Measurements from ENCODE around the gene NAA80. TPM values are rescaled to one million over a fixed set of nuclear protein-coding genes. Genes with fewer than 3 reads are reported as not detected.

The NAA80 gene
- total RNA-seq, 1 donor from 2014 or later: 1.3 TPM

DNA sequence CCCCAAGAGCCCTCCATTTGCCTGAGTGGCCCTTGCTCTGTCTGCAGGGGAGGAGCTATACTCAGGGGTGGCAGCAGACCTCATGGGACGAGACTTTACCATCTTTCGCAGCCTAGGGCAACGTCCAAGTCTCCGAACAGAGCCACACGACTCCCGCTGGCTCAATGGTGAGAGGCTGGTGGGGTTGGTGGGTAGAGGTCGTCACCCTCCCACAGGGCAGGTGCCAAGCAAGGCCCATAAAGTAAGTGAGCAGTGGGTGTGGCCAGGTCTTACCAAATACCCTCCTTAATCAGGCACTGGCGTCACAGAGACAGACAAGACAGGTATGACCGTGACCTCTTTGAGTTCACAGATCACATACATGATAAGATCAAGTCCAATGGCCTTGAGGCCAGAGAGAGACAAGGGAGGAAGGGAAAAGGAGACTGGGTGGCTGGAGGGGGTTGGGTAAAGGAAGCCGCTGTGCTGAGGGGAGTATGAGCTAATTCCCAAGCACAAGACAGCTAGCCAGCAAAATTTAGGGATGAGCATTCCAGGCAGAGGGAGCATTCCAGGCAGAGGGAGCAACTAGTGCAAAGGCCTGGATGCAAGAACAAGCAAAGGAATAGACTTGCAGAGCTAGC lies 27.8 kb downstream of the NAA80 start:
- no peak overlapping the region for H3K4me3 ChIP-seq (ENCODE audit: low read depth, low read length)
- no peaks in the 10 kb centered on the region for H3K27me3 ChIP-seq (ENCODE audit: control insufficient read depth, insufficient read depth, low read length)
- H3K36me3 ChIP-seq (ENCODE audit: control insufficient read depth, insufficient read depth, low read length): no peaks in the 10 kb centered on the region
- DNase-seq (ENCODE audit: low read depth) (no peak), FAIRE-seq (no peak)
- TF ChIP-seq, protein P1, sequence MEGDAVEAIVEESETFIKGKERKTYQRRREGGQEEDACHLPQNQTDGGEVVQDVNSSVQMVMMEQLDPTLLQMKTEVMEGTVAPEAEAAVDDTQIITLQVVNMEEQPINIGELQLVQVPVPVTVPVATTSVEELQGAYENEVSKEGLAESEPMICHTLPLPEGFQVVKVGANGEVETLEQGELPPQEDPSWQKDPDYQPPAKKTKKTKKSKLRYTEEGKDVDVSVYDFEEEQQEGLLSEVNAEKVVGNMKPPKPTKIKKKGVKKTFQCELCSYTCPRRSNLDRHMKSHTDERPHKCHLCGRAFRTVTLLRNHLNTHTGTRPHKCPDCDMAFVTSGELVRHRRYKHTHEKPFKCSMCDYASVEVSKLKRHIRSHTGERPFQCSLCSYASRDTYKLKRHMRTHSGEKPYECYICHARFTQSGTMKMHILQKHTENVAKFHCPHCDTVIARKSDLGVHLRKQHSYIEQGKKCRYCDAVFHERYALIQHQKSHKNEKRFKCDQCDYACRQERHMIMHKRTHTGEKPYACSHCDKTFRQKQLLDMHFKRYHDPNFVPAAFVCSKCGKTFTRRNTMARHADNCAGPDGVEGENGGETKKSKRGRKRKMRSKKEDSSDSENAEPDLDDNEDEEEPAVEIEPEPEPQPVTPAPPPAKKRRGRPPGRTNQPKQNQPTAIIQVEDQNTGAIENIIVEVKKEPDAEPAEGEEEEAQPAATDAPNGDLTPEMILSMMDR (IDR thresholded peaks at IDR 0.05; ENCODE audit: insufficient read depth, low read length, severe bottlenecking): no peak

DNA sequence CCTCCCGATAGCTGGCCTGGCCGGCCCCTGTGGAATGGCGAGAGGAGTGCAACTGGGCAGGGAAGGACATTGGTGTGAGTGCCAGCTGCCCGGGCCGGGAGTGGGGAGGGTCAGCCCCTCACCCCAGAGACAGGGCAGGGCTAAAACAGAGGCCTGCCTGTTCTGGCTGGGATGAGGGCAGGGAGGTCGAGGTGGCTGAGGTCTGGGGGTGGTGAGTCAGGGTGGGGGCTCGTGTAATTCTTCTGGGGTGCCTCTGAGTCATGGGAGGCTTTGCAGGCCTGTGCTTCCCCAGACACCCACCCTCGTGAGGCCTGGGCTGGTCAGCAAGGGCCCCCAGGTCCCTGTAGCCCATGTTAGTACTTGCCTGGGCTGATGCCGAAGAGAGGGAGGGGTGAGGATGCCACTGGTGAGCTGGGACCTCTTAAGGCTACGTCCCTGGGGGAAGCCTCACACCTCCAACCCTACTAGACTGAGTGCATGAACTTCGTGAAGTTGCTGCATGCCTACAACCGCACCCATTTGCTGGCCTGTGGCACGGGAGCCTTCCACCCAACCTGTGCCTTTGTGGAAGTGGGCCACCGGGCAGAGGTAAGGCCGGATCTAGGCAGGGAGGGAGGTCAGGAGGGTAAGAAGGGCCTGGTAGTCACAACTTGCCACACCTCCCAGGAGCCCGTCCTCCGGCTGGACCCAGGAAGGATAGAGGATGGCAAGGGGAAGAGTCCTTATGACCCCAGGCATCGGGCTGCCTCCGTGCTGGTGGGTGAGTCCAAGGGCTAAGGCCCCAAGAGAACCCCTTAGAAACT lies 28.6 kb downstream of the NAA80 start:
- no peak for DNase-seq (ENCODE audit: low read depth)
- TF ChIP-seq, protein P1 (IDR thresholded peaks at IDR 0.05; ENCODE audit: insufficient read depth, low read length, severe bottlenecking): no peak
- Histone ChIP-seq H3K36me3 (ENCODE audit: control insufficient read depth, insufficient read depth, low read length) (no peaks in the 10 kb centered on the region), H3K4me3 (ENCODE audit: low read depth, low read length) (no peak overlapping the region), H3K27me3 (ENCODE audit: control insufficient read depth, insufficient read depth, low read length) (no peaks in the 10 kb centered on the region)
- no peak for FAIRE-seq

DNA sequence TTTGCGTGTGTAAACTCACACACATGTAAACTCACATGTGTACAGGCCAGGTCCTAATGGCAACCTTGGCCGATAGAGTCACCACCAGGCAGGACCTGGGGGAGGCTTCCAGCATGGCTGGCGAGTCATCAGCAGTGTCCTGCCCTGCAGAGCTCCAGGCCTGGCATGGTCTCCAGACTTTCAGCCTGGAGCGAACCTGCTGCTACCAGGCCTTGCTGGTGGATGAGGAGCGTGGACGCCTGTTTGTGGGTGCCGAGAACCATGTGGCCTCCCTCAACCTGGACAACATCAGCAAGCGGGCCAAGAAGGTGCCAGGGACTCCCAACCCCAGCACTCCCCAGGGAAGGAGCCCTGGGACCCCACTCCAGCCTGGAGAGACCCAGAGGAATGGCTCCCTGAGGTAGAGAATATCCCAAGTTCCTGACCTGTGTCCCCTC lies 29.2 kb downstream of the NAA80 start:
- no peak for FAIRE-seq
- DNase-seq (ENCODE audit: low read depth): peak; percentile 63
- H3K4me3 ChIP-seq (ENCODE audit: low read depth, low read length): no peak overlapping the region

DNA sequence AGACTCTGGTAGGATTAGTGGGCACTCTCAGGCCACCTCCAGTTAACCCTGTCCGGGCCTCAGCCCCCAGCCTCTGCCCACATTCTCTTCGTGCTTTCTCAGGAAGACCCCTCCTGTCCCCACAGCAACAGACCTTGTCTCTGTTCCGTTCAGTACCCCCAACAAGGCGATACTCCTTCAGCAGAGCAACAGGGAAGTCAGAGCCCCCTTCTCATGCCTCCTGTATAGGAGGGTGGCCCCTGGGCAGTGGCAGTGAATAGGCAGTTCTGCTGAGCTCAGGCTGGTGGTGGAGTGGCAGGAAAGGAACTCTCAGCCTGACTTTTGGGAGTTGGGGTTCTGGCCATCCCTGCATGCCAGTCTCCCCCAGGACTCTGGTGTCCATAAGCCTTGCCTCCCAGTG lies 29.7 kb downstream of the NAA80 start:
- FAIRE-seq: no peak
- no peak for DNase-seq (ENCODE audit: low read depth)
- H3K4me3 ChIP-seq (ENCODE audit: low read depth, low read length): no peak overlapping the region
- H3K36me3 ChIP-seq (ENCODE audit: control insufficient read depth, insufficient read depth, low read length): no peaks in the 10 kb centered on the region
- H3K27me3 ChIP-seq (ENCODE audit: control insufficient read depth, insufficient read depth, low read length): no peaks in the 10 kb centered on the region
- TF ChIP-seq, protein P1 (IDR thresholded peaks at IDR 0.05; ENCODE audit: insufficient read depth, low read length, severe bottlenecking): no peak

More for the DNA sequence above, 29.2 kb downstream of the NAA80 start:
- no peaks in the 10 kb centered on the region for H3K36me3 ChIP-seq (ENCODE audit: control insufficient read depth, insufficient read depth, low read length)
- no peaks in the 10 kb centered on the region for H3K27me3 ChIP-seq (ENCODE audit: control insufficient read depth, insufficient read depth, low read length)
- TF ChIP-seq, protein P1 (IDR thresholded peaks at IDR 0.05; ENCODE audit: insufficient read depth, low read length, severe bottlenecking): no peak

DNA sequence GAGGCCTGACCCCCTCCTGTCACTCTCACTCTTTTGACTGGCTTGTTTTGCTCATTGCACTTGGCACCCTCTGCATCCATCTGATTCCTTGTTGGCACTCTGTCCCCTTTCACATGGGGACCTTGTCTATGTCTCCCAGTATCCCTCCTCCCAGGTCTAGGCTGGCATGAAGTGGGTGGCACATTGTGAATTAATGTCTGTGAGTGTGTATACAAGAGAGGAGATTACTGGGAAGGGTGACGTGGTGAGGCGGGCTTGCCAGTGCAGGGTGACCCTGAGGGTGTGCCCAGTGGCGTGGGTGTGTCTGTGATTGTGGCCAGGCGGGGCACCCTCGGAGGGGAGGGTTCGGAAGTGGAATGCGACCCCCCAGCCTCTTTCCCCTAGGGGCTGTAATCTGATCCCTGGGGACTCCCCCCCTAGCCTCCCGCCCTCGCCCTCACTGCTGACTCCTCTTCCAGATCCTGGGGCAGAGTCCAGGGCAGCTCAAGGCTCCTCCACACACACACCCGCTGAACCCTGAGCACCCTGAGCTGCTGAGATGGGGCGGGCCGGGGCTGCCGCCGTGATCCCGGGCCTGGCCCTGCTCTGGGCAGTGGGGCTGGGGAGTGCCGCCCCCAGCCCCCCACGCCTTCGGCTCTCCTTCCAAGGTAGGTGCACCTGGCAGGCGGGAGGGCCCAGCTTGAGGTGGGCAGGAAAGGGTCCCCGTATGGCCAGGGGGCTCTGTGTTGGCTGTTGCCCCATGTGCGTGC lies 30.3 kb downstream of the NAA80 start, which contains the start of gene SEMA3B:
TSS of gene SEMA3B (plus strand) at position 445 of the 749 bp plus-strand sequence. CDS start at position 539, 94 bp downstream.
- FAIRE-seq (no peak), DNase-seq (ENCODE audit: low read depth) (peak; percentile 74)
- H3K27me3 ChIP-seq (ENCODE audit: control insufficient read depth, insufficient read depth, low read length): no peaks in the 10 kb centered on the region
- no peaks in the 10 kb centered on the region for H3K36me3 ChIP-seq (ENCODE audit: control insufficient read depth, insufficient read depth, low read length)
- TF ChIP-seq, protein P1 (IDR thresholded peaks at IDR 0.05; ENCODE audit: insufficient read depth, low read length, severe bottlenecking): no peak
- H3K4me3 ChIP-seq (ENCODE audit: low read depth, low read length): no peak within 1 kb of the TSS

Measured in bronchial epithelial cell (primary cell).